SIG-M5 treated with dmso at 0.1 percent for 504 hours (cell line): Measurements from ENCODE around the gene COL13A1.

Experiments
- DNase-seq: peaks from one replicate; lab custom pipeline; 2025; ENCODE audit not compliant: unreplicated experiment; lab: John Stamatoyannopoulos, UW

COL13A1 gene

GRCh38 chr10:70007116-70007820 lies 205.6 kb downstream of the COL13A1 start:
- no peak for DNase-seq
